HTERT RPE-1 (cell line): ENCODE data around the gene SMIM20.
"Not testable (repeated sequence)": the region's sequence is repeated elsewhere in the genome, so short reads cannot be mapped to it uniquely, and the experiment has no call there.

Experiments used
- in situ Hi-C: fragments of 300-500 bp; cut with MboI; formaldehyde crosslinking; loops from 4 replicates; pipeline ENCODE4 v1.14.3; 2020; ENCODE audit warnings: low sequenced_read_pairs

Gene SMIM20

GRCh38 chr4:25890571-25891485, 23.2 kb upstream of the SMIM20 start:
- in situ Hi-C loops: no loop called here

GRCh38 chr4:25892796-25893195, 21.2 kb upstream of the SMIM20 start:
- in situ Hi-C loops: no loop called here

GRCh38 chr4:25896776-25897539, 17.1 kb upstream of the SMIM20 start:
- in situ Hi-C loops: no loop called here

GRCh38 chr4:25900310-25900709, 13.7 kb upstream of the SMIM20 start:
- in situ Hi-C loops: no loop called here

- in situ Hi-C loops: no loop called here
These were observed 13.0 kb upstream of the SMIM20 start for GRCh38 chr4:25901030-25901430.

- in situ Hi-C loops: no loop called here
These were observed 9.9 kb upstream of the SMIM20 start for GRCh38 chr4:25903900-25904747.

GRCh38 chr4:25904748-25905082, 9.3 kb upstream of the SMIM20 start:
- in situ Hi-C loops: no loop called here

- in situ Hi-C loops: no loop called here
These were observed 8.6 kb upstream of the SMIM20 start for GRCh38 chr4:25905371-25905770.

GRCh38 chr4:25906113-25906512, 7.9 kb upstream of the SMIM20 start:
- in situ Hi-C loops: not testable (repeated sequence)

GRCh38 chr4:25908491-25908901, 5.5 kb upstream of the SMIM20 start:
- in situ Hi-C loops: no loop called here

- in situ Hi-C loops: no loop called here
These were observed 2.7 kb upstream of the SMIM20 start for GRCh38 chr4:25911356-25911755.

GRCh38 chr4:25913056-25913850, 767 bp upstream of the SMIM20 start:
- in situ Hi-C loops: no loop called here

- in situ Hi-C loops: no loop called here
These were observed 791 bp downstream of the SMIM20 start for GRCh38 chr4:25914670-25915352.

GRCh38 chr4:25915353-25915705, 1.3 kb downstream of the SMIM20 start:
- in situ Hi-C loops: no loop called here

GRCh38 chr4:25916870-25917269, 2.9 kb downstream of the SMIM20 start:
- in situ Hi-C loops: no loop called here

GRCh38 chr4:25919676-25920075, 5.7 kb downstream of the SMIM20 start:
- in situ Hi-C loops: no loop called here

- in situ Hi-C loops: no loop called here
These were observed 7.9 kb downstream of the SMIM20 start for GRCh38 chr4:25921922-25922321.

- in situ Hi-C loops: no loop called here
These were observed 8.9 kb downstream of the SMIM20 start for GRCh38 chr4:25922812-25923369.

- in situ Hi-C loops: no loop called here
These were observed 9.7 kb downstream of the SMIM20 start for GRCh38 chr4:25923745-25924144.
